ENCODE data around the gene NPTX1. TPM values are rescaled to one million over a fixed set of nuclear protein-coding genes. Genes with fewer than 3 reads are reported as not detected.

The NPTX1 gene
- total and polyA plus RNA-seq, 9 donors = 0.13 to 0.34 (median 0.23) TPM

GRCh38 chr17:80470603-80471002 is 5.8 kb downstream of the NPTX1 start:
- Histone ChIP-seq H3K27me3 (ENCODE audit: control insufficient read depth, insufficient read depth, low read length) (peaks cover 90% of the 10 kb centered on the region), H3K4me1 (ENCODE audit: control insufficient read depth, insufficient read depth, low read length) (peaks cover 29% of the 10 kb centered on the region), H3K27ac (ENCODE audit: low read length) (no peak overlapping the region), H3K9me3 (replicated peaks; ENCODE audit: control insufficient read depth, low read depth, low read length) (no peaks in the 10 kb centered on the region), H3K4me3 (ENCODE audit: low read length) (no peak overlapping the region), H3K36me3 (ENCODE audit: control insufficient read depth, insufficient read depth, low read length) (no peaks in the 10 kb centered on the region)
- DNase-seq = no peak
- WGBS (ENCODE audit: insufficient coverage) = 66% methylated on average over 17 of the region's 21 CpGs

GRCh38 chr17:80469667-80470066 is 6.7 kb downstream of the NPTX1 start:
- WGBS (ENCODE audit: insufficient coverage) = 71% methylated on average over 11 of the region's 11 CpGs
- no peak overlapping the region for H3K4me3 ChIP-seq (ENCODE audit: low read length)
- peaks cover 29% of the 10 kb centered on the region for H3K4me1 ChIP-seq (ENCODE audit: control insufficient read depth, insufficient read depth, low read length)
- H3K36me3 ChIP-seq (ENCODE audit: control insufficient read depth, insufficient read depth, low read length) = no peaks in the 10 kb centered on the region
- no peak for DNase-seq
- no peaks in the 10 kb centered on the region for H3K9me3 ChIP-seq (replicated peaks; ENCODE audit: control insufficient read depth, low read depth, low read length)
- no peak overlapping the region for H3K27ac ChIP-seq (ENCODE audit: low read length)
- H3K27me3 ChIP-seq (ENCODE audit: control insufficient read depth, insufficient read depth, low read length) = peaks cover 80% of the 10 kb centered on the region

GRCh38 chr17:80468781-80469493 is 7.5 kb downstream of the NPTX1 start:
- Histone ChIP-seq H3K4me1 (ENCODE audit: control insufficient read depth, insufficient read depth, low read length) (peaks cover 32% of the 10 kb centered on the region), H3K9me3 (replicated peaks; ENCODE audit: control insufficient read depth, low read depth, low read length) (no peaks in the 10 kb centered on the region), H3K36me3 (ENCODE audit: control insufficient read depth, insufficient read depth, low read length) (no peaks in the 10 kb centered on the region), H3K27me3 (ENCODE audit: control insufficient read depth, insufficient read depth, low read length) (peaks cover 73% of the 10 kb centered on the region), H3K27ac (ENCODE audit: low read length) (no peak overlapping the region), H3K4me3 (ENCODE audit: low read length) (no peak overlapping the region)
- no peak for DNase-seq
- WGBS (ENCODE audit: insufficient coverage) = 69% methylated on average over 26 of the region's 28 CpGs

- no peak for DNase-seq
- H3K27me3 ChIP-seq (ENCODE audit: control insufficient read depth, insufficient read depth, low read length) = peaks cover 68% of the 10 kb centered on the region
Observed at GRCh38 chr17:80468242-80468641, 8.2 kb downstream of the NPTX1 start.

GRCh38 chr17:80466188-80466705 is 10.2 kb downstream of the NPTX1 start:
- H3K4me1 ChIP-seq (ENCODE audit: control insufficient read depth, insufficient read depth, low read length) = peaks cover 44% of the 10 kb centered on the region
- H3K36me3 ChIP-seq (ENCODE audit: control insufficient read depth, insufficient read depth, low read length) = no peaks in the 10 kb centered on the region
- no peak overlapping the region for H3K4me3 ChIP-seq (ENCODE audit: low read length)
- H3K27me3 ChIP-seq (ENCODE audit: control insufficient read depth, insufficient read depth, low read length) = peaks cover 51% of the 10 kb centered on the region
- 72% methylated on average over 11 of the region's 15 CpGs for WGBS (ENCODE audit: insufficient coverage)
- no peak overlapping the region for H3K27ac ChIP-seq (ENCODE audit: low read length)
- no peaks in the 10 kb centered on the region for H3K9me3 ChIP-seq (replicated peaks; ENCODE audit: control insufficient read depth, low read depth, low read length)
- no peak for DNase-seq

More at GRCh38 chr17:80468242-80468641, 8.2 kb downstream of the NPTX1 start:
- WGBS (ENCODE audit: insufficient coverage) = 12% methylated on average over 10 of the region's 16 CpGs
- H3K27ac ChIP-seq (ENCODE audit: low read length) = no peak overlapping the region
- H3K9me3 ChIP-seq (replicated peaks; ENCODE audit: control insufficient read depth, low read depth, low read length) = no peaks in the 10 kb centered on the region
- H3K36me3 ChIP-seq (ENCODE audit: control insufficient read depth, insufficient read depth, low read length) = no peaks in the 10 kb centered on the region
- H3K4me1 ChIP-seq (ENCODE audit: control insufficient read depth, insufficient read depth, low read length) = peaks cover 33% of the 10 kb centered on the region
- H3K4me3 ChIP-seq (ENCODE audit: low read length) = no peak overlapping the region

GRCh38 chr17:80465327-80465974 is 11.0 kb downstream of the NPTX1 start:
- H3K9me3 ChIP-seq (replicated peaks; ENCODE audit: control insufficient read depth, low read depth, low read length) = no peaks in the 10 kb centered on the region
- H3K27ac ChIP-seq (ENCODE audit: low read length) = no peak overlapping the region
- H3K4me1 ChIP-seq (ENCODE audit: control insufficient read depth, insufficient read depth, low read length) = peaks cover 51% of the 10 kb centered on the region
- no peaks in the 10 kb centered on the region for H3K36me3 ChIP-seq (ENCODE audit: control insufficient read depth, insufficient read depth, low read length)
- no peak overlapping the region for H3K4me3 ChIP-seq (ENCODE audit: low read length)
- H3K27me3 ChIP-seq (ENCODE audit: control insufficient read depth, insufficient read depth, low read length) = peaks cover 44% of the 10 kb centered on the region
- peak; percentile 78 for DNase-seq
- WGBS (ENCODE audit: insufficient coverage) = 49% methylated on average over 17 of the region's 20 CpGs

- Histone ChIP-seq H3K27ac (ENCODE audit: low read length) (no peak overlapping the region), H3K4me1 (ENCODE audit: control insufficient read depth, insufficient read depth, low read length) (peaks cover 57% of the 10 kb centered on the region), H3K4me3 (ENCODE audit: low read length) (no peak overlapping the region), H3K27me3 (ENCODE audit: control insufficient read depth, insufficient read depth, low read length) (peaks cover 34% of the 10 kb centered on the region), H3K36me3 (ENCODE audit: control insufficient read depth, insufficient read depth, low read length) (no peaks in the 10 kb centered on the region), H3K9me3 (replicated peaks; ENCODE audit: control insufficient read depth, low read depth, low read length) (no peaks in the 10 kb centered on the region)
- no peak for DNase-seq
- 81% methylated on average over 7 of the region's 8 CpGs for WGBS (ENCODE audit: insufficient coverage)
Observed at GRCh38 chr17:80464486-80464885, 11.9 kb downstream of the NPTX1 start.

GRCh38 chr17:80463784-80464400 is 12.5 kb downstream of the NPTX1 start:
- peaks cover 59% of the 10 kb centered on the region for H3K4me1 ChIP-seq (ENCODE audit: control insufficient read depth, insufficient read depth, low read length)
- H3K27ac ChIP-seq (ENCODE audit: low read length) = no peak overlapping the region
- DNase-seq = no peak
- no peaks in the 10 kb centered on the region for H3K36me3 ChIP-seq (ENCODE audit: control insufficient read depth, insufficient read depth, low read length)
- H3K27me3 ChIP-seq (ENCODE audit: control insufficient read depth, insufficient read depth, low read length) = peaks cover 29% of the 10 kb centered on the region
- H3K4me3 ChIP-seq (ENCODE audit: low read length) = no peak overlapping the region
- 67% methylated on average over 12 of the region's 13 CpGs for WGBS (ENCODE audit: insufficient coverage)
- no peaks in the 10 kb centered on the region for H3K9me3 ChIP-seq (replicated peaks; ENCODE audit: control insufficient read depth, low read depth, low read length)

- Histone ChIP-seq H3K9me3 (replicated peaks; ENCODE audit: control insufficient read depth, low read depth, low read length) (no peaks in the 10 kb centered on the region), H3K27me3 (ENCODE audit: control insufficient read depth, insufficient read depth, low read length) (peaks cover 16% of the 10 kb centered on the region), H3K36me3 (ENCODE audit: control insufficient read depth, insufficient read depth, low read length) (no peaks in the 10 kb centered on the region), H3K27ac (ENCODE audit: low read length) (no peak overlapping the region), H3K4me3 (ENCODE audit: low read length) (no peak overlapping the region), H3K4me1 (ENCODE audit: control insufficient read depth, insufficient read depth, low read length) (peaks cover 77% of the 10 kb centered on the region)
- 34% methylated on average over 7 of the region's 20 CpGs for WGBS (ENCODE audit: insufficient coverage)
- peak; percentile 50 for DNase-seq
Observed at GRCh38 chr17:80461528-80462160, 14.8 kb downstream of the NPTX1 start.

- peak; percentile 81 for DNase-seq
- Histone ChIP-seq H3K4me1 (ENCODE audit: control insufficient read depth, insufficient read depth, low read length) (peaks cover 76% of the 10 kb centered on the region), H3K36me3 (ENCODE audit: control insufficient read depth, insufficient read depth, low read length) (no peaks in the 10 kb centered on the region), H3K4me3 (ENCODE audit: low read length) (no peak overlapping the region), H3K27ac (ENCODE audit: low read length) (peak overlapping the region; percentile 82), H3K9me3 (replicated peaks; ENCODE audit: control insufficient read depth, low read depth, low read length) (no peaks in the 10 kb centered on the region), H3K27me3 (ENCODE audit: control insufficient read depth, insufficient read depth, low read length) (peaks cover 10% of the 10 kb centered on the region)
- 51% methylated on average over 7 of the region's 8 CpGs for WGBS (ENCODE audit: insufficient coverage)
Observed at GRCh38 chr17:80460429-80460834, 16.0 kb downstream of the NPTX1 start.
